H9 (cell line): ENCODE data around the gene CHADL. TPM values are rescaled to one million over a fixed set of nuclear protein-coding genes. Genes with fewer than 3 reads are reported as not detected.
A peak's percentile ranks its signal among the peaks of the same experiment; 100 is the strongest.

Experiments
- DNase-seq: peaks from one replicate; pipeline ENCODE4 v3.0.0-alpha.2; 2017
- H2AFZ ChIP-seq: one replicate; pipeline ENCODE4 v1.6.1; 2013; ENCODE audit warnings: mild to moderate bottlenecking, low read length, control low read depth, moderate library complexity
- H2AK5ac ChIP-seq: 2 replicates; pipeline ENCODE4 v1.6.1; 2013; ENCODE audit warnings: low read length, control low read depth, mixed read lengths; ENCODE audit not compliant: insufficient read length
- H2BK120ac ChIP-seq: one replicate; pipeline ENCODE4 v1.6.1; 2013; ENCODE audit warnings: low read depth, mild to moderate bottlenecking, low read length, control low read depth, inconsistent platforms; ENCODE audit not compliant: poor library complexity, severe bottlenecking
- H2BK12ac ChIP-seq: 2 replicates; pipeline ENCODE4 v1.6.1; 2013; ENCODE audit warnings: low read length, control low read depth, mixed read lengths, low read depth; ENCODE audit not compliant: insufficient read length
- H2BK15ac ChIP-seq: 2 replicates; pipeline ENCODE4 v1.6.1; 2013; ENCODE audit warnings: low read depth, low read length, control low read depth
- H2BK20ac ChIP-seq: one replicate; pipeline ENCODE4 v1.6.1; 2013; ENCODE audit warnings: low read depth, mild to moderate bottlenecking, low read length, control low read depth, inconsistent platforms; ENCODE audit not compliant: poor library complexity, severe bottlenecking
- H2BK5ac ChIP-seq: 2 replicates; pipeline ENCODE4 v1.6.1; 2013; ENCODE audit warnings: low read length, control low read depth, mixed read lengths; ENCODE audit not compliant: insufficient read length
- H3K14ac ChIP-seq: 2 replicates; pipeline ENCODE4 v1.6.1; 2013; ENCODE audit warnings: low read length, control low read depth; ENCODE audit not compliant: insufficient read depth
- H3K18ac ChIP-seq: 2 replicates; pipeline ENCODE4 v1.6.1; 2013; ENCODE audit warnings: low read depth, mild to moderate bottlenecking, mixed read lengths, low read length, control low read depth; ENCODE audit not compliant: insufficient read length
- H3K23ac ChIP-seq: 2 replicates; pipeline ENCODE4 v1.6.1; 2013; ENCODE audit warnings: low read length, control low read depth, mixed read lengths, low read depth; ENCODE audit not compliant: insufficient read length
- H3K23me2 ChIP-seq: 2 replicates; pipeline ENCODE4 v1.6.1; 2013; ENCODE audit warnings: low read depth, mild to moderate bottlenecking, mixed read lengths, low read length, control low read depth; ENCODE audit not compliant: insufficient read length, poor library complexity, severe bottlenecking
- H3K27ac ChIP-seq: 2 replicates; pipeline ENCODE4 v1.5.1; 2013; ENCODE audit warnings: low read length, control low read depth, mixed read lengths, low read depth; ENCODE audit not compliant: insufficient read length
- H3K27me3 ChIP-seq: 2 replicates; pipeline ENCODE4 v1.6.1; 2013; ENCODE audit warnings: low read length, control low read depth, inconsistent platforms; ENCODE audit not compliant: insufficient read depth
- H3K4ac ChIP-seq: 2 replicates; pipeline ENCODE4 v1.6.1; 2013; ENCODE audit warnings: low read depth, mild to moderate bottlenecking, control low read depth, inconsistent platforms, low read length, moderate library complexity
- H3K4me1 ChIP-seq: 2 replicates; pipeline ENCODE4 v1.6.1; 2013; ENCODE audit warnings: low read length, control low read depth, inconsistent platforms; ENCODE audit not compliant: insufficient read depth
- H3K4me2 ChIP-seq: 2 replicates; pipeline ENCODE4 v1.6.1; 2013; ENCODE audit warnings: low read length, control low read depth, mixed read lengths; ENCODE audit not compliant: insufficient read length, insufficient read depth
- H3K56ac ChIP-seq: 2 replicates; pipeline ENCODE4 v1.6.1; 2013; ENCODE audit warnings: low read depth, mild to moderate bottlenecking, mixed read lengths, low read length, control low read depth; ENCODE audit not compliant: insufficient read length
- H3K79me1 ChIP-seq: 2 replicates; pipeline ENCODE4 v1.6.1; 2013; ENCODE audit warnings: low read depth, mild to moderate bottlenecking, moderate library complexity, low read length, control low read depth, inconsistent platforms; ENCODE audit not compliant: insufficient read depth, poor library complexity, severe bottlenecking
- H3K79me2 ChIP-seq: 2 replicates; pipeline ENCODE4 v1.6.1; 2013; ENCODE audit warnings: low read length, control low read depth, inconsistent platforms; ENCODE audit not compliant: insufficient read depth
- H3K9ac ChIP-seq: 2 replicates; pipeline ENCODE4 v1.6.1; 2013; ENCODE audit warnings: low read length, control low read depth, mixed read lengths; ENCODE audit not compliant: insufficient read length; ENCODE audit errors: extremely low read depth
- H3K9me3 ChIP-seq: one replicate; pipeline ENCODE4 v1.6.1; 2013; ENCODE audit warnings: low read depth, low read length, inconsistent platforms; ENCODE audit not compliant: control insufficient read depth
- H3T11ph ChIP-seq: one replicate; pipeline ENCODE4 v1.6.1; 2013; ENCODE audit warnings: mild to moderate bottlenecking, low read length, control low read depth, inconsistent platforms
- H4K20me1 ChIP-seq: one replicate; pipeline ENCODE4 v1.6.1; 2013; ENCODE audit not compliant: control insufficient read depth, insufficient read length, insufficient read depth
- H4K5ac ChIP-seq: 2 replicates; pipeline ENCODE4 v1.6.1; 2013; ENCODE audit warnings: low read depth, mild to moderate bottlenecking, mixed read lengths, low read length, control low read depth; ENCODE audit not compliant: insufficient read length
- H4K8ac ChIP-seq: replicated peaks from 2 replicates; pipeline ENCODE4 v1.6.1; 2013; ENCODE audit warnings: low read length, control low read depth, mixed read lengths, low read depth; ENCODE audit not compliant: insufficient read length
- H4K91ac ChIP-seq: 2 replicates; pipeline ENCODE4 v1.6.1; 2013; ENCODE audit warnings: low read depth, mild to moderate bottlenecking, moderate library complexity, mixed read lengths, low read length, control low read depth; ENCODE audit not compliant: insufficient read length
- H3K27ac Mint-ChIP-seq, 3 experiments: 2 replicates in 2 of 3; 3 replicates in 1 of 3; pipeline ENCODE4 v1.8.0; 2020 to 2021; ENCODE audit warnings: mixed read lengths in 3 of 3, mild to moderate bottlenecking in 1 of 3, moderate library complexity in 1 of 3
- H3K27me3 Mint-ChIP-seq: 2 replicates; pipeline ENCODE4 v1.8.0; 2021; ENCODE audit warnings: low read depth, mild to moderate bottlenecking, moderate library complexity, mixed read lengths
- H3K36me3 Mint-ChIP-seq, 3 experiments: 2 replicates in 2 of 3; 3 replicates in 1 of 3; pipeline ENCODE4 v1.8.0; 2020 to 2021; ENCODE audit warnings: low read depth in 3 of 3, mixed read lengths in 3 of 3; ENCODE audit not compliant: insufficient read depth in 1 of 3
- H3K4me1 Mint-ChIP-seq, 2 experiments: 2 replicates each; pipeline ENCODE4 v1.8.0; 2020; ENCODE audit warnings: mixed read lengths in 2 of 2
- H3K4me3 Mint-ChIP-seq, 2 experiments: 2 replicates in 1 of 2; 3 replicates in 1 of 2; pipeline ENCODE4 v1.8.0; 2020 to 2021; ENCODE audit warnings: mild to moderate bottlenecking in 2 of 2, mixed read lengths in 2 of 2, moderate library complexity in 1 of 2
- H3K9me3 Mint-ChIP-seq, 2 experiments: 2 replicates in 1 of 2; 3 replicates in 1 of 2; pipeline ENCODE4 v1.8.0; 2020; ENCODE audit warnings: mild to moderate bottlenecking in 2 of 2, mixed read lengths in 2 of 2, moderate library complexity in 1 of 2
- WGBS: extraction: QIAGEN DNeasy Blood & Tissue Kit; methylation state at CpG from one replicate; pipeline ENCODE4 v1.1.7; 2013; ENCODE audit warnings: missing lambda C conversion rate, low lambda C conversion rate, mixed read lengths; ENCODE audit not compliant: insufficient read length; ENCODE audit errors: extremely low coverage; 5-methylcytosine and 5-hydroxymethylcytosine counted together
- total RNA-seq: library from RNA; stranded (reverse); gene quantifications from 2 replicates; pipeline ENCODE4 v1.2.1, GENCODE V29; 2021
- TF ChIP-seq, protein P1 (sequence below): fragments of 200-600 bp; sonication (generic); conservative IDR thresholded peaks from 3 replicates; pipeline ENCODE4 v1.8.0; 2021; ENCODE audit warnings: antibody characterized with exemption, mild to moderate bottlenecking

CHADL gene
- total RNA-seq, 1 experiment from 2014 or later, result 1.6 TPM

DNA sequence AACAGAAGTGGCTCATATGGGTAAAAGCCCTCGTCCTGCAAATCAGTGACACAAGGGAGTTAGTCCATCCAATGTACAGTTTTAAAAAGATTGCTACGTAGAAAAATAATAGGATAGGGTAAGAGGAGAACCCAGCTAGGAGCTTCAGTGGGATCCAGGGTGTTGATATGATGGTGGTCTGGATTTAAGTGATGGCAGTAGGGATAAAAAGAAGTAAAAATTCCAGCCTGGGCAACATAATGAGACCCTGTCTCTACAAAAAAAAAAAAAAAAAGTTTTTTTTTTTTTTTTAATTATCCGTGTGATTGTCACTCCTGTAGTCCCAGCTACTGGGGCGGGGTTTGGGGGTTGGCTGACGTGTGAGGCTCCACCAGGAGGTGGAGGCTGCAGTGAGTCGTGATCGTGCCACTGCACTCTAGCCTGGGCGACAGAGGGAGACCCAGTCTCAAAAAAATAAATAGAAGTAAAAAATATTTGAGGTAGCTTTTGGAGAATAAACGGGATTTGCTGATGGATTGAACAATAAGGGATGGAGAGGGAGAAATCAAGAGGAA lies 42.6 kb downstream of the CHADL start:
- Histone ChIP-seq H4K8ac (no peak overlapping the region), H2AFZ (no peak overlapping the region), H2BK12ac (no peak overlapping the region), H3K4me2 (peak overlapping the region; percentile 86), H3K4ac (no peak overlapping the region), H2BK120ac (no peak overlapping the region), H3K23ac (no peak overlapping the region), H3K79me1 (no peaks in the 10 kb centered on the region), H4K20me1 (no peaks in the 10 kb centered on the region), H3K9me3 (no peaks in the 10 kb centered on the region), H3K18ac (no peak overlapping the region), H3K4me1 (no peaks in the 10 kb centered on the region), H4K5ac (no peak overlapping the region), H2BK5ac (no peak overlapping the region), H3K56ac (no peak overlapping the region), H2BK20ac (no peak overlapping the region), H3K79me2 (no peaks in the 10 kb centered on the region), H2AK5ac (no peak overlapping the region), H3K27me3 (peaks cover 3% of the 10 kb centered on the region; the same call in 1 of the 2 replicates), H2BK15ac (no peak overlapping the region), H3K14ac (no peak overlapping the region), H3K23me2 (peaks cover 12% of the 10 kb centered on the region), H4K91ac (no peak overlapping the region), H3T11ph (no peak overlapping the region), H3K9ac (no peak overlapping the region), H3K27ac (no peak overlapping the region)
- Mint-ChIP-seq H3K4me3 (peak overlapping the region; percentile 73 to 89), H3K4me1 (peaks cover 10 to 13% of the 10 kb centered on the region in 2 experiments), H3K27me3 (peaks cover 52% of the 10 kb centered on the region), H3K9me3 (no peaks in the 10 kb centered on the region; a peak in 1 of 5 replicates), H3K27ac (no peak overlapping the region), H3K36me3 (no peaks in the 10 kb centered on the region)
- TF ChIP-seq, protein P1, sequence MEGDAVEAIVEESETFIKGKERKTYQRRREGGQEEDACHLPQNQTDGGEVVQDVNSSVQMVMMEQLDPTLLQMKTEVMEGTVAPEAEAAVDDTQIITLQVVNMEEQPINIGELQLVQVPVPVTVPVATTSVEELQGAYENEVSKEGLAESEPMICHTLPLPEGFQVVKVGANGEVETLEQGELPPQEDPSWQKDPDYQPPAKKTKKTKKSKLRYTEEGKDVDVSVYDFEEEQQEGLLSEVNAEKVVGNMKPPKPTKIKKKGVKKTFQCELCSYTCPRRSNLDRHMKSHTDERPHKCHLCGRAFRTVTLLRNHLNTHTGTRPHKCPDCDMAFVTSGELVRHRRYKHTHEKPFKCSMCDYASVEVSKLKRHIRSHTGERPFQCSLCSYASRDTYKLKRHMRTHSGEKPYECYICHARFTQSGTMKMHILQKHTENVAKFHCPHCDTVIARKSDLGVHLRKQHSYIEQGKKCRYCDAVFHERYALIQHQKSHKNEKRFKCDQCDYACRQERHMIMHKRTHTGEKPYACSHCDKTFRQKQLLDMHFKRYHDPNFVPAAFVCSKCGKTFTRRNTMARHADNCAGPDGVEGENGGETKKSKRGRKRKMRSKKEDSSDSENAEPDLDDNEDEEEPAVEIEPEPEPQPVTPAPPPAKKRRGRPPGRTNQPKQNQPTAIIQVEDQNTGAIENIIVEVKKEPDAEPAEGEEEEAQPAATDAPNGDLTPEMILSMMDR, result peak; percentile 19; the same call in 2 of the 3 replicates
- DNase-seq, result no peak
- no CpG with 5 or more reads among the region's 9 CpGs for WGBS
